Breast epithelium (tissue), 3 donors: ENCODE measurements around the gene NDUFB2.

Source experiments
- CTCF ChIP-seq, 3 donors: fragments of 450-650 bp; IDR thresholded peaks; one replicate each; pipeline ENCODE4 v1.5.1; 2016 to 2017; ENCODE audit warnings: antibody characterized with exemption in 3 of 3, mild to moderate bottlenecking in 3 of 3, moderate library complexity in 3 of 3
- POLR2A ChIP-seq: fragments of 450-650 bp; IDR thresholded peaks from one replicate; pipeline ENCODE4 v1.6.1; 2016; ENCODE audit warnings: antibody characterized with exemption, mild to moderate bottlenecking, moderate library complexity
- POLR2AphosphoS5 ChIP-seq, 3 donors: sonication (generic); formaldehyde crosslinking; IDR thresholded peaks; one replicate each; pipeline ENCODE4 v1.6.1; 2017; ENCODE audit warnings: antibody characterized with exemption in 3 of 3

- no peak for TF ChIP-seq POLR2A
- TF ChIP-seq POLR2AphosphoS5 (IDR thresholded peaks at IDR 0.05) = no peak
- TF ChIP-seq CTCF (IDR thresholded peaks at IDR 0.05) = no peak
These were observed 1.9 kb upstream of the NDUFB2 start for GRCh38 chr7:140694592-140694991.
